ENCODE measurements around the gene RRAS.
"Not testable (repeated sequence)": the region's sequence is repeated elsewhere in the genome, so short reads cannot be mapped to it uniquely, and the experiment has no call there.

Gene RRAS

DNA sequence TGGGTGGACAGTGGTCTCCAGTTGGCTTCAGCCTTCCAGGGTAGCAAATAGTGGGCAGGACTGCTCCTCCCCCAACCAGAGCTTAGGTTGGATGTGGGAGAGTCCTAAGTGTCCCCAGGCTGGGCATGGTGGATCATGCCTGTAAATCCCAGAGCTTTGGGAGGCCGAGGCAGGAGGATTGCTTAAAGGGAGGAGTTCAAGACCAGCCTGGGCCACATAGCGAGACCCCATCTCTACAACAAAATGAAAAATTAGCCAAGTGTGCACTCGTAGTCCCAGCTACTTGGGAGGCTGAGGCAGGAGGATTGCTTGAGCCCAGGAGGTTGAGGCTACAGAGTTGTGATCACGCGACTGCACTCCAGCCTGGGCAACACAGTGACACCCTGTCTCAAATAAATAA, 7.4 kb downstream of the RRAS start:
- in situ Hi-C loops (cut with HindIII; ENCODE audit: low sequenced_read_pairs), result no loop called here
- no peak for DNase-seq (ENCODE audit: low read depth, low spot score)
- TF ChIP-seq, protein P1, sequence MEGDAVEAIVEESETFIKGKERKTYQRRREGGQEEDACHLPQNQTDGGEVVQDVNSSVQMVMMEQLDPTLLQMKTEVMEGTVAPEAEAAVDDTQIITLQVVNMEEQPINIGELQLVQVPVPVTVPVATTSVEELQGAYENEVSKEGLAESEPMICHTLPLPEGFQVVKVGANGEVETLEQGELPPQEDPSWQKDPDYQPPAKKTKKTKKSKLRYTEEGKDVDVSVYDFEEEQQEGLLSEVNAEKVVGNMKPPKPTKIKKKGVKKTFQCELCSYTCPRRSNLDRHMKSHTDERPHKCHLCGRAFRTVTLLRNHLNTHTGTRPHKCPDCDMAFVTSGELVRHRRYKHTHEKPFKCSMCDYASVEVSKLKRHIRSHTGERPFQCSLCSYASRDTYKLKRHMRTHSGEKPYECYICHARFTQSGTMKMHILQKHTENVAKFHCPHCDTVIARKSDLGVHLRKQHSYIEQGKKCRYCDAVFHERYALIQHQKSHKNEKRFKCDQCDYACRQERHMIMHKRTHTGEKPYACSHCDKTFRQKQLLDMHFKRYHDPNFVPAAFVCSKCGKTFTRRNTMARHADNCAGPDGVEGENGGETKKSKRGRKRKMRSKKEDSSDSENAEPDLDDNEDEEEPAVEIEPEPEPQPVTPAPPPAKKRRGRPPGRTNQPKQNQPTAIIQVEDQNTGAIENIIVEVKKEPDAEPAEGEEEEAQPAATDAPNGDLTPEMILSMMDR (IDR thresholded peaks at IDR 0.05; ENCODE audit: low read depth, low read length), result no peak
- H3K4me3 ChIP-seq (ENCODE audit: low read depth, low read length), result no peak overlapping the region

DNA sequence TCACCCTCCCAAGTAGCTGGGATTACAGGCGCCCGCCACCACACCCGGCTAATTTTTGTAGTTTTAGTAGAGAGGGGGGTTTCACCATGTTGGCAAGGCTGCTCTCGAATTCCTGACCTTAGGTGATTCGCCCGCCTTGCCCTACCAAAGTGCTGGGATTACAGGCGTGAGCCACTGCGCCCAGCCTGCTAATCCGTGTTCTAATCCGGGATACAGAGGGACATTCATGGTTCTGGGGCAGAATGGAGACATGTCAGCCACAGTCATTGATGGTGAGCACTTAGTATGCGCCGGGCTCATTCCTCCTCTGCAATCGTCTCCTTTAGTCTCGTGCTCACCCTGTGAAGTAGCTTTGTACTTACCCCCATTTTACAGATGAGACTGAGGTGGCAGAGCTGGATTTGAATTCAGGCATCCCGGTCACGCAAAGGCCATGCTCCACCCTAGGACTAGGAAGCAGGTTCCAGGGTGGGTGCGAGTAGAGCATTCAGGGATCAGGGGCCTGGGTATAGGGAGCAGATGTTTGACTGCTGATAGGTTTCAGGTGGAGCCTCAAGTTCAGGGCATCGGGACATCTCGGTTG, 8.2 kb downstream of the RRAS start:
- DNase-seq (ENCODE audit: low read depth, low spot score), result no peak
- TF ChIP-seq, protein P1 (IDR thresholded peaks at IDR 0.05; ENCODE audit: low read depth, low read length), result no peak
- in situ Hi-C loops (cut with HindIII; ENCODE audit: low sequenced_read_pairs), result no loop called here
- H3K4me3 ChIP-seq (ENCODE audit: low read depth, low read length), result no peak overlapping the region

DNA sequence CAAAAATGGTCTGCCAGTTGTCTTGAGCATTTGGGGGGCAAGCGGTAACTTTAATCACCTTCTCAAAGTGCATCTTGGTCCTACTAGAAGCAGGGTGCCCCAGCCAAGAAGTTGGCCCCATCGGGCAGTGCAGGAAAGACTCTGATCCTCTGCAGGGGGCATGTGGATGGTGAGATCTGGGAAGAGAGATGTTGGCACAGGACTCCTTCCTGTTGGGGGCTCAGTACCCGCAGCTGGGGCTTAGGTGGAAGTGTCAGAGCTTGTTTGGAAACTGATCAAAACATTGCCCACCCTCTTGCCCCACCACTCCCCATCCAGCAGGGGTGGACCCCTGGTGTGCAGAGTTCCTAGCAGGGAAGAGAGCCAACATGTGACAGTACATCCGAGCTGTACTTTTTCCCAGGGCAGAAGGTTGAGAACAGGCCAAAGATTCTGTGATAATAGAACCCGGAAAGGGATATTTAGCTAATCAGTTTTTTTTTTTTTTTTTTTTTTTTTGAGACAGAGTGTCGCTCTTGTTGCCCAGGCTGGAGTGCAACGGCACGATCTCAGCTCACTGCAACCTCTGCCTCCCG, 8.8 kb downstream of the RRAS start:
- in situ Hi-C loops (cut with HindIII; ENCODE audit: low sequenced_read_pairs), result no loop called here
- TF ChIP-seq, protein P1 (IDR thresholded peaks at IDR 0.05; ENCODE audit: low read depth, low read length), result no peak
- no peak for DNase-seq (ENCODE audit: low read depth, low spot score)
- H3K4me3 ChIP-seq (ENCODE audit: low read depth, low read length), result no peak overlapping the region

DNA sequence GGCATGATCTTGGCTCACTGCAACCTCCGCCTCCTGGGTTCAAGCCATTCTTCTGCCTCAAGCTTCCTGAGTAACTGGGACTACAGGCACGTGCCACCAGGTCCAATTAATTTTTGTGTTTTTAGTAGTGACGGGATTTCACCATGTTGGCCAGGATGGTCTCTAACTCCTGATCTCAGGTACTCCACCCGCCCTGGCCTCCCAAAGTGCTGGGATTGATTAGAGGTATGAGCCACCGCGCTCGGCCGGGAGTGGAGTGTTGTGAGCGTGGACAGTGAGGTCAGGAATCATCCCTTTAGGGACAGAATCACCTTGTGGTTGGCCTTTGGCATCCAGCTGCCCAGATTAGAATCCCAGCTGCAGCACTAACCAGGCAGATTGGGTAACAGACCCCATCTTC, 10.3 kb downstream of the RRAS start:
- H3K4me3 ChIP-seq (ENCODE audit: low read depth, low read length), result no peak overlapping the region
- in situ Hi-C loops (cut with HindIII; ENCODE audit: low sequenced_read_pairs), result no loop called here

DNA sequence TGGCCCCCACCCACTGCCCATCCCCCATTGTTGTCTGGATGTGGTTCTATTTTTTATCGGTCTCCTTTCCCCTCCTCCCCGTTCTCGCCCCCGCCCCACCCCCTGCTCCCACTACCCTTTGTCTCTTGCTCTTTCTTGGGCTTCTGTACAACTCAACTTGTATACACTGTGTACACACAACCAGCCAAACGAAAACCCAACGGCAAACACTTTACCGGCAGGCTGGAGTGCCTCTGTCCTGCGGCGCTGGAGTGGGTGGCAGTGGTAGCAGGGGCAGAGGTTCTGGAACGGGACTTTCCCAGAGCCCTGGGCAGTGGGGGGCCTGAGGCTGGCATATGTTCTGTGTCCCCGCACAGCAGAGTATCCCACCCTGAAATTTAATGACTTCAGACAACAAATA, 13.7 kb downstream of the RRAS start:
- TF ChIP-seq, protein P1 (IDR thresholded peaks at IDR 0.05; ENCODE audit: low read depth, low read length), result no peak
- DNase-seq (ENCODE audit: low read depth, low spot score), result no peak
- in situ Hi-C loops (cut with HindIII; ENCODE audit: low sequenced_read_pairs), result no loop called here
- no peak overlapping the region for H3K4me3 ChIP-seq (ENCODE audit: low read depth, low read length)

More for the DNA sequence above, 10.3 kb downstream of the RRAS start:
- TF ChIP-seq, protein P1 (IDR thresholded peaks at IDR 0.05; ENCODE audit: low read depth, low read length), result no peak
- no peak for DNase-seq (ENCODE audit: low read depth, low spot score)

DNA sequence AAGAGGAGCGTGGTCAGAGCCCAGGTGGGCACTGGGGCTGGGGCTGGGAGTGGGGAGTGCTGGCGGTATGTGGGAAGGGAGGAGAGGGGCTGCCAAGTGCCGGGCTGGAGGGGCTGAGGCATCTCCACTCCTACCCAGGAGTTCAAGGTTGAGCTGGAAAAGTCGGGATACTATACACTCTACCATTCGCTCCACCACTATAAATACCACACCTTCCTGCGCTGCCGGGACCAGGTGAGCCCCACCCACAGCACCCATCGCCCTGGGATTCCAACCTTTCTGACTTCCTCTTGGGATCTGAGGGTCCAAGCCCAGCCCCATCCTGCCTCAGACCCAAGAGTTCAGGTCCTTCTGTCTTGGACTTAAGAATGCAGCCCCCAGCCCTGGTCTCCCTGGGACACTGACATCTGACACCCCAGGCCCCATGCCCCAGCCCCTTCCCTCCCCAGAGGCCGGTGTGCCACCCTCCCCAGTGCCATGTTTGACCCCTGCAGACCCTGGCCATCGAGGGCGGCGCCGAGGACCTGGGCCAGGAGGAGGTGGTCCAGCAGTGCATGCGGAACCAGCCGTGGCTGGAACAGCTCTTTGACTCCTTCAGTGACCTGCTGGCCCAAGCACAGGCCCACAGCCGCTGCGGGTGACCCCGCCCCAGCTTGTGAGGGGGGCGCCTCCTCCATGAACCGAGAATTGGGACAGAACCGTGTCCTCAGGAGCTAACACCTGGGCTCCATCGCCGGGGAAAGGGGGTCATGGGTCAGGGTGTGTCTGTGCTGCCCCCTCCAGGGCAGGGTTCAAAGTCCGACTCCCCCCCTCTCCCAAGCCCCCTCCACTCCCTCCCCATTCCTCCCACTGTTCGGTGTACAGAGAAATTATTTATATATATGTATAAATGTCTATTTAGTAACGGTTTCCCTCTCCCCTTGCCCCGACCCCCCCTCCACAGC, 14.7 kb downstream of the RRAS start:
- no peak overlapping the region for H3K4me3 ChIP-seq (ENCODE audit: low read depth, low read length)
- TF ChIP-seq, protein P1 (IDR thresholded peaks at IDR 0.05; ENCODE audit: low read depth, low read length), result no peak
- in situ Hi-C loops (cut with HindIII; ENCODE audit: low sequenced_read_pairs), result no loop called here
- no peak for DNase-seq (ENCODE audit: low read depth, low spot score)

DNA sequence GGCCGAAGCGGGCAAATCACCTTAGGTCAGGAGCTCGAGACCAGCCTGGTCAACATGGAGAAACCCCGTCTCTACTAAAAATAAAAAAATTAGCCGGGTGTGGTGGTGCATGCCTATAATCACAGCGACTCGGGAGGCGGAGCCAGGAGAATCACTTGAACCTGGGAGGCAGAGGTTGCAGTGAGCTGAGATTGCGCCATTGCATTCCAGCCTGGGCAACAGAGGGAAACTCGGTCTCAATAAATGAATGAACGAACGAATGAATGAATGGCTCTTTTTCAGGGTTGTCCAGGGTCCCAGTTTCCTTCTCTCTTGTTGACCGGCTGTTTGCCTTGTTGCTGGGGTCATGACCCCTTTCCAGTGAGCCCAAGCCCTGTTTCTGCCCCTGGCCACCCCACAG, 22.1 kb downstream of the RRAS start:
- DNase-seq (ENCODE audit: low read depth, low spot score); H3K4me3 ChIP-seq (ENCODE audit: low read depth, low read length); in situ Hi-C loops (cut with HindIII; ENCODE audit: low sequenced_read_pairs): not testable (repeated sequence)

Measured in astrocyte of the spinal cord (primary cell).